ENCODE data around the gene CTH.
"Not testable (repeated sequence)": the region's sequence is repeated elsewhere in the genome, so short reads cannot be mapped to it uniquely, and the experiment has no call there.

Gene CTH

DNA sequence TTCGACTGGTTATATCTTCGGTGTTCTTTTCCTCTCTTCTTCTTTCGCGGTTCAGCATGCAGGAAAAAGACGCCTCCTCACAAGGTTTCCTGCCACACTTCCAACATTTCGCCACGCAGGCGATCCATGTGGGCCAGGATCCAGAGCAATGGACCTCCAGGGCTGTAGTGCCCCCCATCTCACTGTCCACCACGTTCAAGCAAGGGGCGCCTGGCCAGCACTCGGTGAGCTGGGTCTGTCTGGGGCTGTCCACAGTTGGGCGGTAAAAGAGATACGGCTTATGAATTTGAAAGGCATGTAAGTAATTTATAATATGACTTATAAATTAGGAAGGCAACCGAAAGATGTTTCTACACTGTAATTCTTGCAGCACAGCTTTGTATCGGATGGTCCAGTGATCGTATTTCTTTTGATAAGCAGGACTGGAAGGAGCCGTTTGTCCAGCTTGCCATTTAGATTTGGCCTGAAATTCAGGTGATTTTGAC is 334 bp downstream of the CTH start:
- no peak for DNase-seq

DNA sequence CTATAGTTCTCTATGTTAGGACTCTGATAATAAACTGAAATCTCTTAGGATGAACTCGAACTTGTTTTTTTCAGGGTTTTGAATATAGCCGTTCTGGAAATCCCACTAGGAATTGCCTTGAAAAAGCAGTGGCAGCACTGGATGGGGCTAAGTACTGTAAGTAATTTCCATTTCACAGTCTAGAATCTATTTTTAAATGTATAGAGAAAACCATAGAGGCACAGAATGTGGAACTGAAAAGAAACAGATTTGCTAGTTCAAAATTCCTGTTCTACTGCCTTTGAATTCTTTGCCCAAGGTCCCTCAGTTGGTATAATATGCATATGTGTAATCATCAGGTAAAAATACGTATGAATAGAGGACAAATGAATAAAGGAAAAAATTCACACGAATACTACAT is 4.8 kb downstream of the CTH start:
- no peak for DNase-seq

DNA sequence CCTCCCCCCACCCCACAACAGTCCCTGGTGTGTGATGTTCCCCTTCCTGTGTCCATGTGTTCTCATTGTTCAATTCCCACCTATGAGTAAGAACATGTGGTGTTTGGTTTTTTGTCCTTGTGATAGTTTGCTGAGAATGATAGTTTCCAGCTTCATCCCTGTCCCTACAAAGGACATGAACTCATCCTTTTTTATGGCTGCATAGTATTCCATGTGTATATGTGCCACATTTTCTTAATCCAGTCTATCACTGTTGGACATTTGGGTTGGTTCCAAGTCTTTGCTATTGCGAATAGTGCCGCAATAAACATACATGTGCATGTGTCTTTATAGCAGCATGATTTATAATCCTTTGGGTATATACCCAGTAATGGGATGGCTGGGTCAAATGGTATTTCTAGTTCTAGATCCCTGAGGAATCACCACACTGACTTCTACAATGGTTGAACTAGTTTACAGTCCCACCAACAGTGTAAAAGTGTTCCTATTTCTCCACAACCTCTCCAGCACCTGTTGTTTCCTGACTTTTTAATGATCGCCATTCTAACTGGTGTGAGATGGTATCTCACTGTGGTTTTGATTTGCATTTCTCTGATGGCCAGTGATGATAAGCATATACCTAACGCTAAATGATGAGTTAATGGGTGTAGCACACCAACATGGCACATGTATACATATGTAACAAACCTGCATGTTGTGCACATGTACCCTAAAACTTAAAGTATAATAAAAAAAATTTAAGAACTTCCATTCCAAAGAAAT is 8.1 kb downstream of the CTH start:
- DNase-seq = not testable (repeated sequence)

DNA sequence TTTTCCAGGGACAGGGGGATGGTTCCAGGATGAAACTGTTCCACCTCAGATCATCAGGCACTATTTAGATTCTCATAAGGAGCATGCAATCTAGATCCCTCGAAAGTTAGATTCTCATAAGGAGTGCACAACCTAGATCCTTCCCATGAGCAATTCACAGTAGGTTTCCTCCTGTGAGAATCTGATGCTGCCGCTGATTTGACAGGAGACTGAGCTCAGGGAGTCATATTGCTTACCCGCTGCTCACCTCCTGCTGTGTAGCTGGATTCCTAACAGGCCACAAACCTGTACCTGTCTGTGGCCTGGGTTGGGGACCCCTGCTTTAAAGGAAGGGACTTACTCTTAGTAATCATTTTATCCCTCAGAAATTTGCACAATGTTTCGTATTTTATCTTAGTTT is 9.3 kb downstream of the CTH start:
- no peak for DNase-seq

DNA sequence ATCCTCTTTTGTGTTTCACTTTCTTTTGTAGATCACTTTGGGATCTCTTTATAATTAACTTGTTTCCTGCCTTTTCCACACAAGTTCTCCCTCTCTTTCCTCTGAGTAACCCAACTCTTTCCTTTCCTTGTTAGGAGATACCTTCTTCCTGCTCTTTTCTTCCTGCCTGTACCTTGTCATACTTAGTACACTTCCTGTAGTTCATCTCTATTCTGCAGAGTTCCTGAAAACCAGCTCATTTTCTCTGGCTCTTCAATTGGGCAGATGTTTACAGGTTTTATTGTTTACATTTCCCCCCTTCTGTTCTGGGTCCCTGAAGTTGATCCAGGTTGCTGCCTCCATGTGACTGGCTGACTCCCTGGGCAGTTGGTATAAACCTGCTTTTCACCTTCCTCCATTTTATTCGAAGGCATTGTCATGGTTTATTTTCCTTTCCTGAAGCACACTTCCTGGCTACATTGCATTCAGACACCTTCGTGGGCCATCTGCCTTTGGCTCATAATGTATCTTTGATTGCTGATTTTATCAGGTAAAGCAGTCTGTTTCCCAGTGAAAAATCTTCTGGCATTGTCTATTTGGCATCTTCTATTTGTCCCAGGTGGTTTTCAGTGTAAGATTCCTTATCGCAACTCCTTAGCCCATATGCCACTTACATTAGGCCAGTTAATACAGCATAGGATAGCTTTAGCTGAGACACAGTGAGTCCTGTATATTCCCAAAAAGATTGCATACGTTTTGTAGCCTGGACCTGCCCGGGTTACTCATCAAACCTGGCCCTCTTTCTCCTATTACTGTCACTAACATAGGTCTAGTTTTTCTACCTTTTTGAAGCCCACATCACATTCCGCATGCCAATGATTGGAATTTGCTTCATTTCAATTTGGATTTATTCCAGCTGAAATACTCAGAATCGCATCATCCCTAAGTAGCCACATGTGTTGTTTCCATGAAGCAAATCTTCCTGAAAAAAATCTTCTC is 15.4 kb downstream of the CTH start:
- no peak for DNase-seq

DNA sequence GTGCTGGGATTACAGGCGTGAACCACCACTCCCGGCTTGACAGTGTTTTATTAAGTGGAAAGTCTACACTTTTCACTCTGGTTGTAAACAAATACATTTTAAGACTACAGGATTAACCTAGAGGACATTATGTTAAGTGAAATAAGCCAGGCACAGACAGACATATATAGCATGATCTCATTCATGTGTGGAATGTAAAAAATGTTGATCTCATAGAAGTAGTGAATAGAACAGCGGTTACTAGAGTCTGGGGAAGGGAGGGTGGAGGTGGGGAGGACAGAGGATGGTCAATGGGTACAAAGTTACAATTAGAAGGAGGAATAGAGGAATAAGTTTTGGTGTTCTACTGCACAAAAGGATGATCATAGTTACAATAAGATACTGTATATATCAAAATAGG is 16.9 kb downstream of the CTH start:
- DNase-seq = no peak

DNA sequence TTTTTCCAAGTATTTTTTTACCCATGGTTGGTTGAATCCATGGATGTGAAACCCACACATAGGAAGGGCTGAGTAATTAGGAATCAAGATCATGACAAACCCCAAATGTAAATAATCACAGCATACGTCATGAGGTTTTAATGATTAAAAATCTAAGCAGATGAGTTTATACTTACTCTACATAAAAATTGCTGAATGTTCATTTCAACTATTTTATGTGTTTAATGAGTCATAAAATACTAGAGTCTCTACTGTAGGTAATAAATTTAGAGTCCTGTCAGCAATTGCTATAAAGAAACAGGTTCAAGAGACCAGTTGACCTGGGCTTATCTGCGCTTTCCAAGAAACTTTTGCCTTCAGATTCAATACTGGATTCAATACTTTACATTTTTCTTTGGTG is 18.2 kb downstream of the CTH start:
- no peak for DNase-seq

DNA sequence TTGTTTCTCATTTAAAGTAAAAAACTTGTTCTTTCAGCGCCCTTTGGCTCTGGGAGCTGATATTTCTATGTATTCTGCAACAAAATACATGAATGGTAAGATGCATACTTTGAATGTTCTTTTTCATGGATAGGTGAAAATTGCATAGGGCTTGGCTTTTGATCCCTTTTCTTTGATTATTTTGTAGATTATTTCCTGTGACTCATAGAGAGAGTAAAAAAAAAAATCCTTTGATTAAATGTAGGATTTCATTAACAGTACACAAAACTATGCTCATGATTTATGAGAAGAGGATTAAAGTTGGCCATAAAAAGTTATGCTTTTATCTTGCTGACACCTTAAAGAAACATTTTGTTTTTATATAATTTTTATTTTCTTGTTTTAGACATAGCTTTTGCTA is 18.7 kb downstream of the CTH start:
- no peak for DNase-seq

DNA sequence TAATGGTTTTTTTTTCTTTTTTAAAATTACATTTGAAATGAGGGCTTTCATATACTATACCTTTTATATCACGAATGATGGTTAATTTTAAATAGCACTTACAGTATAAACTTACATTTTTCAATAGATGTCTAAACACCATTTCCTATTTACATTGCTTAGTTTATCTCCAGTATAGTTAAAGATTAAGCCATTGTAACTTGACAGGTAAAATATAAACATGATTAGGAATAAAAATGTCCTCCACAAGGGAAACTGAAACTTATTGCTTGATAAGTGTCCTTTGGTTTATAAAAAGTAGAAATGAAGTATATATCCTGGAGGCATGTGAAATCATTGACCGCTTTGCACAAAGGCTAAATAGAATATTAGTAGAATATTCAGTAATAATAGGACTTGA is 20.2 kb downstream of the CTH start:
- no peak for DNase-seq

DNA sequence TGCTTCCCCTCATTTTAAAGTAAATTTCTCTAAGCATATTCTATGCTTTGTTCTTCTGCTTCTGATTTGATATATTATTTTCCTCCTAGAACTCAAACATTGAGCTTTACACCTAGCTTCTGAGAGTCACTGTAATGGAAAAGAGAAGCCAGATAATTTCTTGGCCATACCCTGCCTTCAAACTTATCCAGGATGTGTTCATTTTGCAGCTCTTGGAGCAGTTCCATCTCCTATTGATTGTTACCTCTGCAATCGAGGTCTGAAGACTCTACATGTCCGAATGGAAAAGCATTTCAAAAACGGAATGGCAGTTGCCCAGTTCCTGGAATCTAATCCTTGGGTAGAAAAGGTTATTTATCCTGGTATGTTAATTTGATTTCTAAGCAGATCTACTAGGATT is 20.8 kb downstream of the CTH start:
- no peak for DNase-seq

DNA sequence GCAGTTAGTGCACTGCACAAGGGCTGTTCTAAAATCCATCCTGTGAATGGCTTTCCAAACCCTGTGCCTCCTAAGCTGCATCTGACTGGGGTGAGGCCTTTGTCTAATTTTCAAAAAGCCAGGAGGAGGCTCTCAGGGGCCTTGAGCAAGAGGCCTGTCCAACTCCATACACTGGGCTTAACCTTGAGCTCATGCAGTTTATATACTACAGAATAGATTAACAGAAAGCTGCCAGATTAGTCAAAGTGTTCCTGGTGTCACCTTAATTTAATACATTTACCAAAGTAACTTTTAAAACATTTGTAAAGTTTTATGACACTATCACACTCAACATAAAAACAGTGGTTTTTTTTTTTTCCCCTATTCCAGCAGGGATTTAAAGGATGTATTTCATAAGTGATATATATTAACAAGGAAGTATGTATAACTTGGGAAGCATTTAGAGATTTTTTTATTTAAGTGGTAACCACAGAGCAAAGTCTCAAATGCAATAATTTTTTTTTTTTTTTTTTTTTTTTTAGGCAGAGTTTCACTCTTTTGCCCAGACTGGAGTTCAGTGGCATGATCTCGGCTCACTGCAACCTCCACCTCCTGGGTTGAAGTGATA is 23.3 kb downstream of the CTH start:
- no peak for DNase-seq

DNA sequence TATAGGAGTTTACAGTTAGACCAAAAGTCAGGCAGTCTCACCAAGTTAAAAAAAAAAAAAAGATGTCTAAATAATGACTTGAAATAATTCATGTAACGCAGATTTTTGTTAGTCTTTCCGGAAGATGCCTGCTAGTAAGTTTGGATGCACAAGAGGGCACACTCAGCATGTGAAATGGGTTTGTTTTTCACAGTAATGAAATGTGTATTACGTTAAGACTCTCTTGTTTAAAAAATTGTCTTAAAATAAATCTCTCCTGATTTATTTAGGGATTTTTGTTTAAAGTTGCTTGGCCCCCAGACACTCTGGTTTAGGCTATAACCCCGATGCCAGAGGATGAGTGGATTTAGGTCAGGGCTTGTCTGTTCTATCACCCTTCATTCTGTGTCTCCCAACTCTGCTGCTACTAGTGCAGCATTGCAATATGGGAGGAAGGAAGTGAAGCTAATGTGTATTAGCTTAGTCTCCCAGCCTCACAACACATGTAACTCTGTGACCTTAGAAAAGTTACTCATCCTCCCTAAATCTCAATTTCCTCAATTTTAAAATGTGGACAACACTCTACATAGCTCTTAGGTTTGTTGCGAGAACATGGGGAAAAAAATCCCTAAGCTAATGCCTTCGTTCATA is 25.7 kb downstream of the CTH start:
- DNase-seq = no peak

DNA sequence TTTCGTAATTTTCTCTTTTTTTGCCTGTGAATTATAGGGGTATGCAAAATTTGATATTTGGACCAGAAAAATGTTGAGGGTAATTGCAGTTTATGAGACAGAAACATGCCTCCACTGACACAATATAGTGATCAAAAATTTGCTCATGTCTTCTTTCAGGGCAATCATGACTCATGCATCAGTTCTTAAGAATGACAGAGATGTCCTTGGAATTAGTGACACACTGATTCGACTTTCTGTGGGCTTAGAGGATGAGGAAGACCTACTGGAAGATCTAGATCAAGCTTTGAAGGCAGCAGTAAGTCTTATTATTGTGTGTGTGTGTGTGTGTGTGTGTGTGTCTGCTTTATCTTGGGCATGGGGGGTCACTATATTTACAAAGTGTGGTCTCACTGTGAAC is 27.5 kb downstream of the CTH start:
- DNase-seq = no peak

DNA sequence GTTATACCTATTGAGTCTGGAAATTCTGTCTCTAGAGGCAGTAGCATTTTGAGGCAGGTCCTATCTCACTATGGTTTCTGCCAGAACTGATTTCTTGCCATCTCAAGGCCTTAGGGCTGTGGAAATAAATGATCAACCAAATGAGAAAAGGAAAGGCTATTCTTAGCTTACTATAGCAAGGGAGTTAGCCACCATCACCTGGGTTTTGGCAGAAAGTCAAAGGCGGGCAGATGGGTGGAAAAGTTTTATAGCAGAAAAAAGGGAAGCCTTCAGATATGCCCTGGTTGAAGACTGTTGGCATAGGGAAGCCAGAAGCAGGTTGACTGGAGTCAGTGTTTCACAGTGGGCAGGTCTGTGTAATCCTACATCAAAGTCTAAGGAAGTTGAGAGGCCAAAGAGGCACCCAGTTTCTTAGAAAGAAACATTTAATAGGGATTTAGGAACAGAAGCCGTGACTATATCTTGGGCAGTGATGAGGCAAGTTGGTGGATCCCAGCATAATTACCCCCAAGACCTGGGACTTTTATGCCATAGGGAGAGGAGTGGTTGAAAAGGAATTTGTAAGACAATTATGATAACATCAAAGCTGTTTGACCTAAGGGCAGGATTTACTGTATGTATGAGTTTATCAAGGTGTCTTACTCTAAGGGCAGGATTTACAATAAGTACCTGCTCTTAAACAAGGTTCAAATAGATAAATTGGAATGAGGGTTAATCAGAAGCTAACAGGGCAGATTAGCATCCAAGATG is 29.7 kb downstream of the CTH start:
- DNase-seq = no peak

DNA sequence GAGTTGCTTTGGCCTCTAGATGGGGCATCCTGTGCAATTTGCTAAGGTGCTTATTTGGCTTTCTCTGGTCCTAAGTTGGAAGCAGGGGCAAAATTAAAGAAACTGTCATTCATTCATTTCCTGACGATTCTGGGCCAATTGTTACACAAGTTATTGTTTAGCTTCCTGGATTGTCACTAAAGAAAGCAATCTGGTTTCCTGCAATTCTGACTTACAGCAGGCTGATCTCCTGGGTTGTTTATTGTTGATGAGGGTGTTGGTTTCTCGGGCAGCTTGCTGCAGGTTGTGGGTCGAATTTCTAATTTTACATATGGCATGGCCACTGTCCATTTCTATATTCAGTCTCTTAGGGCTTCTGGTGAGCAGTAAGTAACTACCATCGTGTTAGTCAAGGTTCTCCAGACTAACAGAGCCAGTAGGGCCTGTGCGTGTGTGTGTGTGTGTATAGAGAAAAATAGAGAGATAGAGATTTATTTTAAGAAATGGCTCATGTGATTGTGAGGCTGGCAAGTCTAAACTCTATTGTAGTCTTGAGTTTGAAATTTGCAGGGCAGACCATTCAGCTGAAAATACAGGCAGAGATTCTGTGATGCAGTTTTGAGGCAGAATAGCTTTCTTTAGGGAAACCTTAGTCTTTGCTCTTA is 30.4 kb downstream of the CTH start:
- no peak for DNase-seq

DNA sequence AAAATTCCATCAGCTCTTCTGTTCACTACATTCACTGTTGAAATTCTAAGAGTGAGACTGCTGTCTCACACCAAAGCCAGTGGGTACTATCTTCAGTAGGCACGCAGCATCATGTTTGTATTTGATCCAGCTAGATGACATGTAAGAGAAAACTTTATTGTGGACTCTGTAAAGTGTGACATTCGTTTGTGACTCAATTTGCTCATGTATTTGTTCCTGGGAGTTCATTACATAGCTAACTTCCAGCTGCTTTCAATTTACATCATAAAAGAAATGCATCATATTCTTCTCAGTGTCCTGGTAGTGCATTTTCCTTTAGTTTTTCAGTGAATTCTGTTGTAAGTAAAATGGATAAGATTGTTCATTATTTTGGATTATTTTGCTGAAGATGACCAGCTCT is 31.4 kb downstream of the CTH start:
- DNase-seq = no peak

DNA sequence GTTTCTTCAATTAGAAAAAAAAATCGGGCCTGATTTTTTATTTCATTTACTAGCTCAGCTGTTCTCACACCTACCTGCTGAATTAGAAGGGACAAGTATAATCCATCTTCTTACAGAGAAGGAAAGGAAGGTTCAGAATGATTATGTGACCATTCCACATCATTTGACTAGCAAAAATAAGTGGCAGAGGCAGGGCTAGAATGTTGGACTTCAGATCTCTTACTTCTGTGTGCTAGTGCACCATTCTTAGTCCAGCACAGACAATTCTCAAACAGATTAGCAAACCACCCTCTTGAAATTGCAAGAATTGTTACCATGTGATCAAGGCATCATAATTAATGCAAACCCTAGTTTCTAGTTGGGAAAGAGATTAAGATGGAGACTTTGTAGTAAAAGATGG is 32.7 kb downstream of the CTH start:
- no peak for DNase-seq

DNA sequence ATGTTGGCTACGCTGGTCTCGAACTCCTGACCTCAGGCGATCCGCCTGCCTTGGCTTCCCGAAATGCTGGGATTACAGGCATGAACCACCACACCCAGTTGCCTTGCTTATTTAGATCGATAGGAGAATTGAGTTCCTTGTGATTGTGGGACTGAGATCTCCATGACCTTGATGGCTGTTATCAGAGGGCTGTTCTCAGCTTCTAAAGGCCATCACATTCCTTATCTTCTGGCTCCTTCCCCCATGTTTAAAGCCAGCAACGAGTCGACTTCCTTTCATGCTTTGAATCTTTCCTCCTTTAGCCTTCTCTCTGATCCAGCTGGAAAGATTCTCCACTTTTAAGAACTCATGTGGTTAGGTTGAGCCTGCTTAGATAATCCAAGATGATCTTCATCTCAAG is 38.0 kb downstream of the CTH start:
- DNase-seq = no peak

DNA sequence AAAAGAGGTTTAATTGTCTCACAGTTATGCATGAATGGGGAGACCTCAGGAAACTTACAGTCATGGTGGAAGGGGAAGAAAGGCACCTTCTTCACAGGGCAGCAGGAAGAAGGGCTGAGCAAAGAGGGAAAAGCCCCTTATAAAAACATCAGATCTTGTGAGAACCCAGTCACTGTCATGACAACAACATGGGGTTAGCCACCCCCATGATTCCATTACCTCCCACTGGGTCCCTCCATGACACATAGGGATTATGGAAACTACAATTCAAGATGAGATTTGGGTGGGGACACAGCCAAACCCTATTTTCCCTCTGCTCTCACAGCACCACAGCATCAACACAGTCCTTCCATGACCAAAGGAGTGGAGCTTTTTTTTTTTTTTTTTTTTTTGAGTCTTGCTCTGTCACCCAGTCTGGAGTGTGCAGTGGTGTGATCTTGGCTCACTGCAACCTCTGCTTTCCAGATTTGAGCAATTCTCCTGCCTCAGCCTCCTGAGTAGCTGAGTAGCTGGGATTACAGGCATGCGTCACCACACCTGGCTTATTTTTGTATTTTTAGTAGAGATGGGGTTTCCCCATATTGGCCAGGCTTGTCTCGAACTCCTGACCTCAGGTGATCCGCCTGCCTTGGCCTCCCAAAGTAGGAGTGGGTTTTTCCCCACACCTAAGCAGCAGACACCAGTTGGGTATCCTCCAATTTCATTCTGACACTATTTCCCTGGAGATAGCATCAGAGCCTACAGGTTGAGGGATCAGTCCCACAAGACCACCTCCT is 41.3 kb downstream of the CTH start:
- not testable (repeated sequence) for DNase-seq

DNA sequence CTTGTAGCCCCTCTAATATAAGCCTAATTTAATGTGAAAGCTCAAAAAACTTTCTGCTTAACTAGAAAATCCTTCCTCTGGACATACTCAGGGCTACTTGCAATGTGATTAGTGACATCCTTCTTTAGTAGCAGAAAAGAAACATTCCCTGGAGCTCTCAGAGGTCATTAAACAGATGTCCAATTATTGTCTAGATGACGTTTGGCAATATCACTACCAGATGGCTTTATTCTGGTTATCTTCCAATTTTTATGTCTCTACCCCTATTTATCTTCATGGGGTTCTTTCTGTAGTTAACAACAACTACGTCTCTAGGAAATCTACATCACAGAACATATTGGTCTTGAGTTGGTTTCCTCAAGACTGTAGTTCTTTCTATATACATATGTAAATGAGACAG is 44.2 kb downstream of the CTH start:
- DNase-seq = no peak

DNA sequence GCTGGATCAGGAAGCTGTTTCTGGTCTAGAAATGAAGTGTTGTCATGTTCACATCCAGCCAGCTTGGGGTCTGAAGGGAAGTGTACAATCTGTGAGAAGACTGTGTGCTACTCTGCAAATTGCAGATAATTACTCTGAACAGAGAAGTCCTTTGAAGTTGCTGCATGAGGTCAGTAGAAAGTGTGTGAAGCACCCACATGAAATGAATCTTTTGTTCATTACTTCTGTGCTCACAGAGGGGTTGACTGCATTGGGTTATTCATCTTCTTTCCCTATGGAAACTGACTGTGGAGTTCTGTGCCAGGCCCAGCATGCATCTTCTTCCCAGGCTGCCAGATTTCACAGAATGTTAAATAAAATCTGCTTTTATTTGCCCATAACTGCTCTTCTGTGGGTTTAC is 47.1 kb downstream of the CTH start:
- no peak for DNase-seq
